Breast epithelium (tissue), 4 donors: ENCODE measurements around the gene NAP1L4. TPM values are rescaled to one million over a fixed set of nuclear protein-coding genes. Genes with fewer than 3 reads are reported as not detected.
A peak's percentile ranks its signal among the peaks of the same experiment; 100 is the strongest.

Experiments used
- DNase-seq, 2 donors: peaks; one replicate each; pipeline ENCODE4 v3.0.0-alpha.2; 2019; ENCODE audit warnings: low spot score in 2 of 2
- H3K27ac ChIP-seq, 2 donors: fragments of 200-600 bp; sonication (generic) in 1 of 2; one replicate each; pipeline ENCODE4 v1.5.1; 2016 to 2019; ENCODE audit warnings: mild to moderate bottlenecking in 1 of 2
- H3K27me3 ChIP-seq, 2 donors: fragments of 200-600 bp; sonication (generic) in 1 of 2; one replicate each; pipeline versions ENCODE4 v1.5.1 to v1.6.0; 2017 to 2019; ENCODE audit warnings: control low read depth in 1 of 2, mild to moderate bottlenecking in 1 of 2
- H3K36me3 ChIP-seq: fragments of 200-600 bp; one replicate; pipeline ENCODE4 v1.5.1; 2019
- H3K4me1 ChIP-seq, 2 donors: fragments of 200-600 bp; sonication (generic); one replicate each; pipeline ENCODE4 v1.5.1; 2016 to 2019; ENCODE audit warnings: control low read depth in 1 of 2
- H3K4me3 ChIP-seq, 3 donors: fragments of 200-600 bp; sonication (generic); 1 replicate in 2 of 3; 2 replicates in 1 of 3; pipeline ENCODE4 v1.5.1; 2016 to 2019; ENCODE audit warnings: mild to moderate bottlenecking in 3 of 3, moderate library complexity in 2 of 3
- H3K9me3 ChIP-seq, 2 donors: fragments of 200-600 bp; sonication (generic) in 1 of 2; one replicate each; pipeline ENCODE4 v1.5.1; 2016 to 2019; ENCODE audit warnings: control low read depth in 1 of 2
- CTCF ChIP-seq, 3 donors: fragments of 450-650 bp; IDR thresholded peaks; one replicate each; pipeline ENCODE4 v1.5.1; 2016 to 2017; ENCODE audit warnings: antibody characterized with exemption in 3 of 3, mild to moderate bottlenecking in 3 of 3, moderate library complexity in 3 of 3
- POLR2A ChIP-seq: fragments of 450-650 bp; IDR thresholded peaks from one replicate; pipeline ENCODE4 v1.6.1; 2016; ENCODE audit warnings: antibody characterized with exemption, mild to moderate bottlenecking, moderate library complexity
- POLR2AphosphoS5 ChIP-seq, 3 donors: sonication (generic); formaldehyde crosslinking; IDR thresholded peaks; one replicate each; pipeline ENCODE4 v1.6.1; 2017; ENCODE audit warnings: antibody characterized with exemption in 3 of 3
- intact Hi-C: fragments of 100-400 bp; cut with DNase I; formaldehyde crosslinking; loops from one replicate; pipeline ENCODE4 v1.15.1; 2023; ENCODE audit warnings: low total_unique reads
- total RNA-seq, 3 donors: library from RNA; depleted of rRNA; stranded (reverse); fragments of >200 nt; gene quantifications; one replicate each; pipeline ENCODE4 v1.1.0, GENCODE V29; 2016

Gene NAP1L4
- total RNA-seq, 3 donors from 2014 or later, result 87.1 to 167 (median 98.3) TPM

GRCh38 chr11:2927851-2928604 lies 64.1 kb downstream of the NAP1L4 start:
- intact Hi-C loops, result no loop called here
- TF ChIP-seq POLR2AphosphoS5 (IDR thresholded peaks at IDR 0.05) (no peak), CTCF (IDR thresholded peaks at IDR 0.05) (no peak)

GRCh38 chr11:2927121-2927800 lies 64.9 kb downstream of the NAP1L4 start:
- H3K27me3 ChIP-seq, result no peaks in the 10 kb centered on the region
- DNase-seq, result no peak
- intact Hi-C loops, result no loop called here
- peak overlapping the region in 1 of 2 donors; percentile 12 for H3K27ac ChIP-seq
- H3K9me3 ChIP-seq, result no peaks in the 10 kb centered on the region
- peak overlapping the region in 1 of 3 donors; percentile 79 for H3K4me3 ChIP-seq
- TF ChIP-seq POLR2A, result no peak
- TF ChIP-seq POLR2AphosphoS5 (IDR thresholded peaks at IDR 0.05), result no peak
- TF ChIP-seq CTCF (IDR thresholded peaks at IDR 0.05), result no peak
- no peaks in the 10 kb centered on the region for H3K36me3 ChIP-seq
- peaks cover 9 to 14% of the 10 kb centered on the region in 2 donors for H3K4me1 ChIP-seq

More at GRCh38 chr11:2927851-2928604, 64.1 kb downstream of the NAP1L4 start:
- H3K9me3 ChIP-seq, result no peaks in the 10 kb centered on the region
- no peaks in the 10 kb centered on the region for H3K36me3 ChIP-seq
- H3K27ac ChIP-seq, result peak overlapping the region in 1 of 2 donors; percentile 12
- peak overlapping the region; percentile 48 to 79 (median 60) for H3K4me3 ChIP-seq
- H3K27me3 ChIP-seq, result no peaks in the 10 kb centered on the region
- no peak for DNase-seq
- H3K4me1 ChIP-seq, result peaks cover 9 to 14% of the 10 kb centered on the region in 2 donors

- H3K4me3 ChIP-seq, result no peak overlapping the region
- TF ChIP-seq POLR2AphosphoS5 (IDR thresholded peaks at IDR 0.05) (no peak), POLR2A (no peak), CTCF (IDR thresholded peaks at IDR 0.05) (no peak)
Observed at GRCh38 chr11:2926611-2927051, 65.5 kb downstream of the NAP1L4 start.

GRCh38 chr11:2924821-2925675 lies 67.1 kb downstream of the NAP1L4 start:
- no peak for DNase-seq
- Histone ChIP-seq H3K27ac (peak overlapping the region; percentile 64 to 85), H3K4me1 (peaks cover 9 to 10% of the 10 kb centered on the region in 2 donors), H3K4me3 (no peak overlapping the region), H3K9me3 (no peaks in the 10 kb centered on the region), H3K36me3 (no peaks in the 10 kb centered on the region), H3K27me3 (no peaks in the 10 kb centered on the region)
- intact Hi-C loops, result no loop called here
- TF ChIP-seq POLR2AphosphoS5 (IDR thresholded peaks at IDR 0.05) (no peak), CTCF (IDR thresholded peaks at IDR 0.05) (no peak), POLR2A (no peak)

More at GRCh38 chr11:2926611-2927051, 65.5 kb downstream of the NAP1L4 start:
- DNase-seq, result no peak
- no peaks in the 10 kb centered on the region for H3K27me3 ChIP-seq
- H3K9me3 ChIP-seq, result no peaks in the 10 kb centered on the region
- no peaks in the 10 kb centered on the region for H3K36me3 ChIP-seq
- peaks cover 9 to 14% of the 10 kb centered on the region in 2 donors for H3K4me1 ChIP-seq
- no peak overlapping the region for H3K27ac ChIP-seq
- intact Hi-C loops, result no loop called here
